ENCODE results near the gene INTS1. TPM values are rescaled to one million over a fixed set of nuclear protein-coding genes. Genes with fewer than 3 reads are reported as not detected.

INTS1 gene
- total and polyA plus RNA-seq, 2 donors (not counting 1 experiment from before 2014, with no cell fraction given) = 128 to 160 TPM

GRCh38 chr7:1468643-1469298, 35.4 kb downstream of the INTS1 start:
- H3K4me1 ChIP-seq (ENCODE audit: control insufficient read depth in 2 of 2, insufficient read depth in 2 of 2, low read length in 2 of 2) = no peaks in the 10 kb centered on the region
- peaks cover 4% of the 10 kb centered on the region for H4K20me1 ChIP-seq (ENCODE audit: control insufficient read depth, insufficient read depth, low read length, poor library complexity, severe bottlenecking)
- H3K27ac ChIP-seq (ENCODE audit: low read length in 2 of 2) = no peak overlapping the region
- Mint-ChIP-seq H3K27ac (no peak overlapping the region), H3K4me3 (no peak overlapping the region), H3K4me1 (no peaks in the 10 kb centered on the region), H3K27me3 (no peaks in the 10 kb centered on the region), H3K9me3 (ENCODE audit: insufficient read depth) (no peaks in the 10 kb centered on the region)
- H3K9me3 ChIP-seq (ENCODE audit: control extremely low read depth in 1 of 3, control insufficient read depth in 2 of 3, insufficient read depth in 1 of 3, low read length in 2 of 3) = no peaks in the 10 kb centered on the region
- no peak overlapping the region for H3K4me2 ChIP-seq (replicated peaks; ENCODE audit: low read depth, low read length, poor library complexity, severe bottlenecking)
- DNase-seq (no peak), ATAC-seq (ENCODE audit: low read depth) (no peak)
- over 99% methylated on average over 19 of the region's 24 CpGs for WGBS (ENCODE audit: insufficient coverage)
- H3K27me3 ChIP-seq (replicated peaks in 1 of 4; ENCODE audit: control extremely low read depth in 1 of 4, control insufficient read depth in 3 of 4, insufficient read depth in 4 of 4, low read length in 3 of 4) = no peaks in the 10 kb centered on the region
- POLR2A ChIA-PET = no interaction called here
- no peak overlapping the region for H3K4me3 ChIP-seq (ENCODE audit: control extremely low read depth in 1 of 5, extremely low read depth in 1 of 5, insufficient read depth in 1 of 5, low read depth in 2 of 5, low read length in 4 of 5)
- TF ChIP-seq EZH2 (IDR thresholded peaks at IDR 0.05; ENCODE audit: borderline replicate concordance, insufficient read depth, low read depth, low read length, poor library complexity, severe bottlenecking) = no peak
- TF ChIP-seq CTCF (IDR thresholded peaks at IDR 0.05) = no peak
- CTCF ChIA-PET = no interaction called here
- intact Hi-C loops (cut with micrococcal nuclease) = no loop called here
- no peak overlapping the region for H3K9ac ChIP-seq (ENCODE audit: low read length)
- peaks cover 5% of the 10 kb centered on the region for H3K79me2 ChIP-seq (ENCODE audit: control insufficient read depth, insufficient read depth, low read length)
- H2AFZ ChIP-seq (ENCODE audit: insufficient read depth, low read depth, low read length, poor library complexity, severe bottlenecking) = no peak overlapping the region
- peaks cover 0 to 20% of the 10 kb centered on the region in 2 experiments for H3K36me3 ChIP-seq (replicated peaks in 1 of 2; ENCODE audit: control extremely low read depth in 1 of 2, control insufficient read depth in 1 of 2, extremely low read depth in 1 of 2, insufficient read depth in 2 of 2, low read length in 1 of 2)

- H3K27me3 ChIP-seq (replicated peaks in 1 of 4; ENCODE audit: control extremely low read depth in 1 of 4, control insufficient read depth in 3 of 4, insufficient read depth in 4 of 4, low read length in 3 of 4) = no peaks in the 10 kb centered on the region
- no peak overlapping the region for H3K4me3 ChIP-seq (ENCODE audit: control extremely low read depth in 1 of 5, extremely low read depth in 1 of 5, insufficient read depth in 1 of 5, low read depth in 2 of 5, low read length in 4 of 5)
- Mint-ChIP-seq H3K27ac (no peak overlapping the region), H3K27me3 (no peaks in the 10 kb centered on the region), H3K4me1 (no peaks in the 10 kb centered on the region), H3K9me3 (ENCODE audit: insufficient read depth) (no peaks in the 10 kb centered on the region), H3K4me3 (no peak overlapping the region)
- no peaks in the 10 kb centered on the region for H3K9me3 ChIP-seq (ENCODE audit: control extremely low read depth in 1 of 3, control insufficient read depth in 2 of 3, insufficient read depth in 1 of 3, low read length in 2 of 3)
- WGBS (ENCODE audit: insufficient coverage) = 96% methylated on average over 10 of the region's 13 CpGs
- DNase-seq (no peak), ATAC-seq (ENCODE audit: low read depth) (no peak)
- no peak overlapping the region for H3K4me2 ChIP-seq (replicated peaks; ENCODE audit: low read depth, low read length, poor library complexity, severe bottlenecking)
- CTCF ChIA-PET = no interaction called here
- intact Hi-C loops (cut with micrococcal nuclease) = no loop called here
- H3K27ac ChIP-seq (ENCODE audit: low read length in 2 of 2) = no peak overlapping the region
- H4K20me1 ChIP-seq (ENCODE audit: control insufficient read depth, insufficient read depth, low read length, poor library complexity, severe bottlenecking) = no peaks in the 10 kb centered on the region
- TF ChIP-seq EZH2 (IDR thresholded peaks at IDR 0.05; ENCODE audit: borderline replicate concordance, insufficient read depth, low read depth, low read length, poor library complexity, severe bottlenecking) = no peak
- TF ChIP-seq CTCF (IDR thresholded peaks at IDR 0.05) = no peak
- no peak overlapping the region for H2AFZ ChIP-seq (ENCODE audit: insufficient read depth, low read depth, low read length, poor library complexity, severe bottlenecking)
- no peak overlapping the region for H3K9ac ChIP-seq (ENCODE audit: low read length)
- peaks cover 0 to 15% of the 10 kb centered on the region in 2 experiments for H3K36me3 ChIP-seq (replicated peaks in 1 of 2; ENCODE audit: control extremely low read depth in 1 of 2, control insufficient read depth in 1 of 2, extremely low read depth in 1 of 2, insufficient read depth in 2 of 2, low read length in 1 of 2)
- POLR2A ChIA-PET = no interaction called here
- H3K4me1 ChIP-seq (ENCODE audit: control insufficient read depth in 2 of 2, insufficient read depth in 2 of 2, low read length in 2 of 2) = no peaks in the 10 kb centered on the region
- no peaks in the 10 kb centered on the region for H3K79me2 ChIP-seq (ENCODE audit: control insufficient read depth, insufficient read depth, low read length)
Measured at GRCh38 chr7:1468203-1468602, 36.0 kb downstream of the INTS1 start.

Data from B cell (primary cell).